Left forelimb (tissue), 1 donor: ENCODE results near the gene SCRT2.
"Not testable (repeated sequence)": the region's sequence is repeated elsewhere in the genome, so short reads cannot be mapped to it uniquely, and the experiment has no call there.

Experiments used
- DNase-seq: peaks from one replicate; pipeline ENCODE4 v3.0.0-alpha.2; 2018; ENCODE audit warnings: low spot score

The SCRT2 gene

DNA sequence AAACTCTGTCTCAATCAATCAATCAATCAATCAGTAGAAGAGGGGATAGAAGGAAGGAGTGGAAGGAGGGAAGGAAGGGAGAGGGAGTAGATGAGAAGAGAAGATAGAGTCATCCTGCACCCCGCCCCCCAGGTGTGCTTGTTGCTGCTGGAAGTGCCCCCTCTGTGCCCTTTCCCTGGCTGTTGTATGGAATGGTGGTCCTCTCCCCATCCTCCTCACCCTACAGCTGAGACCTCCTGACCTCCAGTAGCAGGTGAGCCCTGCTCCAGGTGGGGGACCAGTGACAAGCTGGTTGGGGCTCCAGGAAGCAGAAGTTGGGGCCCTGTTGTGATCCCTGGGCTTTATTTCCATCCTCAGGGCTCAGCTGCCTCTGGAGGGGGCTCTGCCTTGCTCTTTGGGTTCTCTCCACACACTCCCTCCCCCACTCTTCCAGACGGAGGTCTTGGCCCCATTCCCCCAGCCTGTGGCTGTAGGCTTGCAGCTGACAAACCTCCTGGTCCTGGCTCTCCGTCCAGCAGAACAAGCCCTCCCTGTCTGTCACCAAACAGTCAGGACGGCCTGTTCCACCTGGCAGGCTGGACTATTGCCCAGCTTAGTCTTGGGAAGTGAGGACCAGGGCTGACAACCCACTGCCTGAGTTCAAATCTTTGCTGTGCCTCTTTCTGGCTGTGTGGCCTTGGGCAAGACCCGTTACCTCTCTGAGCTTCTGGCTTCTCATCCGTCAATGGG is 26.0 kb upstream of the SCRT2 start:
- peak; percentile 31 for DNase-seq

DNA sequence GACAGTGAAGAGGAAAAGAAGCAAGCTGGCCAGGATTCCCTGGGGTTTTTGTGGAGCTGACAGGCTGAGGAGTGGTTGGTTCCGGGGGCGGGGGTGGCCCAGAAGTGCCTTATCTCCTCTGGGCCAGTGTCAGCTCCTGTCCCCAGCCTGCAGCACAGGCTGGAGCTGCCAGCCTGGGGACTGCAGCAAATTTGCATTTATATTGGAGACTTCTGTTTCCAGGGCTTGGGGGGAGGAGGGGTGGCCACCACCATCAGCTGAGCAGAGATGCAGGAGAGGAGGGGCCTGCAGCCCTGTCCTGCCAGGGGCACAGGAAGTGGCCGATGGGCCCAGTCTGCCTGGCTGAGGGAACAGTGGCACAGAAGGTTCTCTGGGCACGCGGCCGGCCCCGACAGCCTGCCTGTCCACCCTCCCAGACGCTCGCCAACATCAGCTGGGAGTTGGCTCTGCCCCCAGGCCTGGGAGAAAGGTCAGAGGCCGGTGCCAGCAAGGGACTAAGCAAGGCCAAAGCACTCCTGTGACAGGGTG is 24.3 kb upstream of the SCRT2 start:
- DNase-seq, result peak; percentile 37

- DNase-seq, result peak; percentile 48
These were observed 23.7 kb upstream of the SCRT2 start for GRCh38 chr20:699342-699741.

GRCh38 chr20:698276-698675 is 22.7 kb upstream of the SCRT2 start:
- peak; percentile 26 for DNase-seq

- DNase-seq, result peak; percentile 37
These were observed 22.2 kb upstream of the SCRT2 start for GRCh38 chr20:697826-698225.

DNA sequence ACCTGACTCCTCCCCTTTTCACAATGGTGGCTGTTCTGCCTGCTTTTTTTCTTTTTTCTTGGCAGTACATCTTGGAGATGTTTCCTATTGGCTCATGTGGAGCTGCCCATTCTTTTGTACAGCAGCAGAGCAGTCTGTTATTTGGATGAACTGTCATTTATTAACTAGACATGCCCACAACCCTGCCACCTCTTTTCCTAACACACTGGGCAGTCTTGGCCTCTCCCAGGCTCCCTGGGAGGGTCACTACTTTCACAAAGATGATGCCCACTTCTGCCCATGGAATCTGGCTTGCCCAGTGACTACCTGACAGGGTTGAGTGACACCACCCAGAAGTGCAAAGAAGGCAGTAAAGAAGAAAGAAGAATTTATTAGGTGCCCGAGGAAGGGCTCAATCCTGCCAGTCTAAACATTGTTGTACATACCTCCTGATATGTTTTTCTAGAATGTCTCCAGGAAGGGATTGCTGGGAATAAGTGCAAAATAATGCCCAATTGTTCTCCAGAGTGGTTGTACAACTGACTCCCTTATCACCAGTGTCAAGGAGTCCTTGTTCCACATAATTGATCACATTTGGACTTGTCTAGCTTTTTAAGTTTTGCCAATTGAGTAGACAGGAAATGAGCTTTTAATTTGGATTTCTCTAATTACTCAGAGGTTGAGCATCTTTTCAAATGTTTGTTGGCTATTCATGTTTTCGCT is 19.7 kb upstream of the SCRT2 start:
- peak; percentile 9 for DNase-seq

DNA sequence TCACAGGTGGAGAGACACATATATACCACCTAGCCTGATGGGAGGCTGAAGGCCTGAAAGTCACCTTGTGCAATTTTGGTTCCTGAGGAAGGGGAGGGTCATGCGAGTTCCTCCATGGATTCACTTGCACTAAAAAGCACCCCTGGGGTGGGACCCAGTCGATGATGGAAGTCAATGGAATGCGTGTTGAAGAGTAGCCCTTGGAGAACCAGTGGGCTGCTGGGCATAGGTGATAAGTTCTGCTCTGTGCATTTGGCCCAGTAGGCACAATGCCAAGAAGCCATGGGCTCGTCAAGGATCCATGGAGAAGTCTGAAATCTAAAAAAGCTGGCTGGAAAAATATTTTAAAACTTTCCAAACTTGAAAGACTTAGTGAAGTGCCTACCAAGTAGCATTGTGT is 18.9 kb upstream of the SCRT2 start:
- DNase-seq, result peak; percentile 55

- not testable (repeated sequence) for DNase-seq
These were observed 18.2 kb upstream of the SCRT2 start for GRCh38 chr20:693786-694185.

- no peak for DNase-seq
These were observed 16.4 kb upstream of the SCRT2 start for GRCh38 chr20:692044-692443.

DNA sequence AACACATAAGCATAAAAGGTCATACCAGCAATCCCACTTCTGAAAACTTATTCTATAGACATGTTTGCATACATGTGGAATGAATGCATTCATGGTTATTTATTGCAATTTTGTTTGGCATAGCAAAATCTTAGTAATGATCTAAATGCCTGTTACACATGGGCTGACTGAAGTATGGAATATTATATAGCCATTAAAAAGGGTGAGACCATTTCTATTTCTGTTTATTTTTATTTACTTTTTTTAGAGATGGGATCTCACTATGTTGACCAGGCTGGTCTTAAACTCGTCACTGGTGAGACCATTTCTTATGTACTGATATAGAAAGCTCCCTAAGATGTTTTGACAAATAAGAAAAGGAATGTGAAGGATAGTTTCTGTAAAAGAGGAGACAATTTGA is 14.3 kb upstream of the SCRT2 start:
- no peak for DNase-seq

- no peak for DNase-seq
These were observed 13.7 kb upstream of the SCRT2 start for GRCh38 chr20:689348-689747.

DNA sequence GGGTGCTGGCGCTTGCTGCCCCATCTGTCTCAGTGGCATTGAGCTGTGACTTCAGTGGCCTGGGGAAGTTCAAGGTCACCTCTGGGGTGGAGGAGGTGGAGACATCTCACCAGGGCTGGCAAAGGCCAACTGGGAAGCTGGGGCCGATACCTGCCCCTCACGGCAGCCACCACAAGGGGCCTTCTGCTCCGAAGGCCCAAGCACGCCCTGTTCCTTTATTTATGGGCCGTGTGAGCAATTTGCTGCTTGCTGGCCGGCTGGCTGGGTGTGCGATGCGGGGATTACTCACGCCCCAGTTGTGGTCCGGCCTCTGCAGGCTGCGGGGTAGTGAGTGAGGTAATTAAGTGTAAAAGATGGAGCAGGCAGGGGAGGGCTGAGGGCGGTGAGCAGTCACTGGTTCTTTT is 13.2 kb upstream of the SCRT2 start:
- no peak for DNase-seq

GRCh38 chr20:687468-688203 is 12.0 kb upstream of the SCRT2 start:
- DNase-seq, result no peak

DNA sequence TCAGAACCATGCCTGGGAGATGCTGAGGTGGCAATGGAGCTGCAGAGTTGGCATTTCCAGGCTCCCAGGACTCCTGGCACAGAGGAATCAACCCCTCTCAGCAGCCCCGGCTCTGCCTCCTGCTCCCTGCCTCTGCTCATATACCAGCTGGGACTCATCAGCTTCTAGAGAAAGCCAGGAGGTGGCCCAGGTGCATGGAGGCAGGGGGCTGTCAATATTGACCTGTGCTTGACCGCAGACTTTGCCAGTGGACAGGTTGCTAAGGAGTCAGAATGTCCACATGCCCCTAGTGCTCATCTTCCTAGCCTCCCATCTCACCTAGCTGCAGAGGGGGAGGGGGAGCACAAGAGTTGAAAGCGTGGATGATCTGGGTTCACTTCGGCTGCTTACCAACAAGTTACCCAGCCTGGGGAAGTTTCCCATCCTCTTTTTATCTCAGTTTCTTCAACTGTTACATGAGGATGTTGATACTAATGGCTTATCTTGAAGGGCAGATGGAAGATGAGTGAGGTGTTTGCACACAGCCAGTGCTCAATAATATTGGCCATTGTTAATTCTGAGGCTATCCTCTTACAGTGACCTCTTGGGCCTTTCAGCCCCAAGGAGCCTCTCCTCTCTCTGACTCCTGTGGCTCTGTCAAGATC is 9.2 kb upstream of the SCRT2 start:
- DNase-seq, result no peak

GRCh38 chr20:682123-682522 is 6.5 kb upstream of the SCRT2 start:
- DNase-seq, result no peak

- DNase-seq, result no peak
These were observed 5.1 kb upstream of the SCRT2 start for GRCh38 chr20:680638-681187.

- no peak for DNase-seq
These were observed 2.4 kb upstream of the SCRT2 start for GRCh38 chr20:677957-678356.

DNA sequence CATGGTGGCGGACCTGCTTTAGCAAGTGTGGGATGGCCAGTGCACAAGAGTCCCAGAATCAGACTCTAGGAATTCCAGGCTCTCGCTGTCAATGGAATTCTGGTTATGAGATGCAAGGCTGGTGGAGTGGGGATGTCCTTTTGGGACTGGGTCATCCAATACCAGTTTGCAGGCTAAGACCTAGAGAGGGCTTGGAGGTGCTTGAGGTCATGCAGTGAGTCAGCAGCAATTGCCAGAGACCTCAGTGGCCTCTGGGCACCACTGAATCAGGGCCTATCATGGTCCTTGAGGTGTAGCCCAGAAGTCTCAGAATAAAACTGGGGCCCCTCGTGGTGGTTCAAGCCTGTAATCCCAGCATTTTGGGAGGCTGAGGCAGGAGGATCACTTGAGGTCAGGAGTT is 1.4 kb upstream of the SCRT2 start:
- DNase-seq, result no peak

DNA sequence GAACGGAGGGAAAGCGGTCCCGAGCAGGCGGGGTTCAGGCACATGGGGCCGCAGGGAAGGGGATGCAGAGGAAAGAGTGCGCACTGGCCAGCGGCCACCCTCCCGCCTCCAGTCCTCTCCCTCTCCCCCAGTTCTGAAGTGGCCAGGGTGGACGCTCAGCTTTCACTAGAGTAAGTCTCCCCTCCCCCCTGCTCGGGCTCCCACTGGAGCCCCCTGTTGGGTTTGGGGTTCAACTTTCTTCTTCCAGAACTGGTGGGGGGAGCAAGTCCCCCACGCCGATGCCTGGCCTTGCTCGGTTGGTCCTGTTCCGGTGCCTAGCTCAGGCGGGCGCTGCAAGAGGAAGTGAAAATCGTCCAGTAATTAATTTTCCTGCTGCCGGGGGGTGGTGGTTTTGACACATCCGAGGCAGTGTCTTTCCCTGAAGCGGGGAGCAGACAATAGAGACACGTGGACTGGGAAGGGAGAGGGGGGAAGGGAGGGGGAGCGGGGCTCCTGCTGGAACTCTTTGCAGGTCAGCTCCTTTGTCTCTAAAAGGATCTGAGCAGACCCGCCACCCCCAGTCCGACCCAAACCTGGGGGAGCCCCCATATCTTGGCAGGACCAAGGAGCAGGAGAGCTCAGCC is 824 bp upstream of the SCRT2 start:
- no peak for DNase-seq

GRCh38 chr20:675033-675452 is 559 bp downstream of the SCRT2 start:
- DNase-seq, result no peak

- DNase-seq, result no peak
These were observed 2.0 kb downstream of the SCRT2 start for GRCh38 chr20:673603-674001.
